C4-2B (cell line): ENCODE measurements around the gene TENM4.

Experiments
- H3K27ac ChIP-seq: fragments of 450-650 bp; 2 replicates; pipeline ENCODE4 v1.5.1; 2017
- CTCF ChIP-seq: fragments of 450-650 bp; conservative IDR thresholded peaks from 2 replicates; pipeline ENCODE4 v1.5.1; 2017; ENCODE audit warnings: mild to moderate bottlenecking
- ZFX ChIP-seq: fragments of 450-650 bp; IDR thresholded peaks from 2 replicates; pipeline ENCODE4 v1.6.1; 2017

TENM4 gene

GRCh38 chr11:79392161-79392560 is 48.7 kb downstream of the TENM4 start:
- no peak overlapping the region for H3K27ac ChIP-seq
- no peak for TF ChIP-seq CTCF
- no peak for TF ChIP-seq ZFX

GRCh38 chr11:79390923-79391322 is 49.9 kb downstream of the TENM4 start:
- TF ChIP-seq ZFX (no peak), CTCF (no peak)
- no peak overlapping the region for H3K27ac ChIP-seq

- TF ChIP-seq CTCF (no peak), ZFX (no peak)
Measured at GRCh38 chr11:79390477-79390876, 50.4 kb downstream of the TENM4 start.

GRCh38 chr11:79388201-79388600 is 52.6 kb downstream of the TENM4 start:
- TF ChIP-seq ZFX: no peak
- TF ChIP-seq CTCF: no peak
- H3K27ac ChIP-seq: no peak overlapping the region

More at GRCh38 chr11:79390477-79390876, 50.4 kb downstream of the TENM4 start:
- no peak overlapping the region for H3K27ac ChIP-seq

- TF ChIP-seq ZFX: no peak
- H3K27ac ChIP-seq: no peak overlapping the region
Measured at GRCh38 chr11:79383874-79384273, 57.0 kb downstream of the TENM4 start.

GRCh38 chr11:79382301-79383050 is 58.4 kb downstream of the TENM4 start:
- TF ChIP-seq ZFX (no peak), CTCF (no peak)
- H3K27ac ChIP-seq: no peak overlapping the region

GRCh38 chr11:79381036-79381435 is 59.8 kb downstream of the TENM4 start:
- TF ChIP-seq ZFX: no peak
- no peak for TF ChIP-seq CTCF
- no peak overlapping the region for H3K27ac ChIP-seq

GRCh38 chr11:79377406-79377805 is 63.4 kb downstream of the TENM4 start:
- no peak overlapping the region for H3K27ac ChIP-seq
- TF ChIP-seq ZFX: no peak
- TF ChIP-seq CTCF: no peak
